ENCODE data around the gene PEAR1. TPM values are rescaled to one million over a fixed set of nuclear protein-coding genes. Genes with fewer than 3 reads are reported as not detected.

The PEAR1 gene
- total and polyA plus RNA-seq, 2 of the 8 experiments (the other 6 are each of a cell fraction or from before 2014, with no cell fraction given), result 0.63 to 0.71 TPM

GRCh38 chr1:156846643-156847042 is 46.9 kb upstream of the PEAR1 start (continued):
- TF ChIP-seq RNF2 (IDR thresholded peaks at IDR 0.05; ENCODE audit: borderline replicate concordance, low read depth, low read length, missing control alignments, poor library complexity, severe bottlenecking) (no peak), CHD2 (IDR thresholded peaks at IDR 0.05; ENCODE audit: low read length) (no peak), TAF7 (optimal IDR thresholded peaks at IDR 0.05; ENCODE audit: borderline replicate concordance, low read depth, low read length) (no peak), TEAD4 (IDR thresholded peaks at IDR 0.05; ENCODE audit: low read depth, low read length) (no peak), TAF1 (IDR thresholded peaks at IDR 0.05; ENCODE audit: low read depth, low read length) (no peak), POLR2AphosphoS5 (IDR thresholded peaks at IDR 0.05; ENCODE audit: low read depth, low read length) (no peak)
- TF ChIP-seq, protein P1, sequence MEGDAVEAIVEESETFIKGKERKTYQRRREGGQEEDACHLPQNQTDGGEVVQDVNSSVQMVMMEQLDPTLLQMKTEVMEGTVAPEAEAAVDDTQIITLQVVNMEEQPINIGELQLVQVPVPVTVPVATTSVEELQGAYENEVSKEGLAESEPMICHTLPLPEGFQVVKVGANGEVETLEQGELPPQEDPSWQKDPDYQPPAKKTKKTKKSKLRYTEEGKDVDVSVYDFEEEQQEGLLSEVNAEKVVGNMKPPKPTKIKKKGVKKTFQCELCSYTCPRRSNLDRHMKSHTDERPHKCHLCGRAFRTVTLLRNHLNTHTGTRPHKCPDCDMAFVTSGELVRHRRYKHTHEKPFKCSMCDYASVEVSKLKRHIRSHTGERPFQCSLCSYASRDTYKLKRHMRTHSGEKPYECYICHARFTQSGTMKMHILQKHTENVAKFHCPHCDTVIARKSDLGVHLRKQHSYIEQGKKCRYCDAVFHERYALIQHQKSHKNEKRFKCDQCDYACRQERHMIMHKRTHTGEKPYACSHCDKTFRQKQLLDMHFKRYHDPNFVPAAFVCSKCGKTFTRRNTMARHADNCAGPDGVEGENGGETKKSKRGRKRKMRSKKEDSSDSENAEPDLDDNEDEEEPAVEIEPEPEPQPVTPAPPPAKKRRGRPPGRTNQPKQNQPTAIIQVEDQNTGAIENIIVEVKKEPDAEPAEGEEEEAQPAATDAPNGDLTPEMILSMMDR (IDR thresholded peaks at IDR 0.05; ENCODE audit: control extremely low read depth in 1 of 3, insufficient read depth in 1 of 3, low read depth in 1 of 3, low read length in 3 of 3), result no peak
